ENCODE results near the gene P3H2.

Gene P3H2

DNA sequence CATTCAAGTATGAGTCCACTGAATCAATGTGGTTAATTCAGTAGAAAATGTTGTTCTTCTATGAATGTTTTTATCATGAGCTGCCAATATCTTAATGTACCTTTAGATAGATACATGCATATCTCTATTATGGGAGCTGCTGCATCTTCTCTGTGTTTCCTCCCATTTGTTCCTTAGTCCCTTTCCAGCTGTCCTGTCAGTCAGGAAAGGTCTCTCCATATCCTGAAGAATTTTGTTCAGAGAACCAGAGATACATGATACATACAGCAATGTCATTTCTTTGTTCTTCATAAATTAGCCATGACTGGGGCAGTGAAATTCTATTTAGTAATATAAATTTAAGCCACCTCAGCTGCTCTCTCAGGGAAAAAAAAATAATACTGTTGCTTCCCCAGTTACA, 103.7 kb downstream of the P3H2 start:
- no peak for DNase-seq (ENCODE audit: low spot score)

DNA sequence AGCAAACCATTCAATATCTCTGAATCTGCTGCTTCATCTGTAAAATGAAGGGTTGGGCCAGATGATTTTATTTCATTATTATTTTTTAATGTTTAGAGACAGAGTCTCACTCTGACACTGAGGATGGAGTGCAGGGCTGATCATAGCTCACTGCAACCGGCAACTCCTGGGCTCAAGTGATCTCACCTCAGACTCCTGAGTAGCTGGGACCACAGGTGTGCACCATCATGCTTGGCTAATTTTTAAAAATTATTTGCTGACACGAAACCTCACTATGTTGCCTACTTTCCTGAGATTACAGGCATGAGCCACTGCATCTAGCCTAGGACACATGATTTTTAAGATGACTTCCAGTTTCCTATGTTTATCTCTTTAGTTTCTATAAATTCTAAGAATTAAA, 105.8 kb downstream of the P3H2 start:
- DNase-seq (ENCODE audit: low spot score), result no peak

DNA sequence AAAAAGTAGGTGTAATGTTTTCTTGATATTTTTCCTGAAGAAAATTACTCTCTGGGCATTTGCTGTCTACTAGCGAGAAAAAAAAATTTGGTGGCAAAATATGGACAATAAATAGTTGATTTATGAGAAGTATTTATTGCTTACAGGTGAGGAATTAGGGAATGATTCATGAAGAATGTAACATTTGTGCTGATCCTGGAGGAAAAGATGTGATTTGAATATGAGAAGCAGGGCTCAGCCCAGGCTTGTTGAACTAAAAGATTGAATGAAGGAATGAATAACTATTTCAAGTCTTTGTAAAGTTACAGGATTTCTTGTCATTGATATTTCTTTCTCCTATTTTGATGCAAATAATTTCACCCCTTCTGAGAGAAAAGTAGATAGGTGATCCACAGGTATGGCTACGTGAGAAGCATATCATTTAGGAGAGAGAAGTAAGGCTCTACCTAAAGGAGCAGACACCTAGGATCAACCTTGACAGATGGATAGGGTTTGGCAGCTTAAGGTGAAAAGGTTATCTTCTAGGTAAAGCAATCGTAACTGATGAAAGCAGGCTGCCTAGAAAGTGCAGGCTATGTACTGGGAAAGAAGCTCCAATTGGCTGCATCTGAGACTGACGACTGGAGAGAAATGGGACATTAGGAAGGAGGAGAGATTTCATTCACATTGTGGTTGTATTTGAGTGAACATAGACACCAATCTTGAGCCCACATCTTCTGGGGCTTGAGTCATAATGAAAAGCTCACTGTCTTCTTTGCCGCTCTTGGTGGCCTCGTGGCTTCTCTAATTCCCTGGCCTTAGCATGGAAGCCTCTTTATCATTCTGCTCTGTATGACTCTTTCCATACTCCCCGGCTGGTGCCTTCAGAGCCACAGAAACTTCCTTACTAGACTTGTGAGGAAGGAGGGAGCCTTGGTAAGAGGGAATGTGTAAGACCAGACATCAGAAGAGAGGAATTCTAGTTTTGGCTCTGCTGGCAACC, 106.5 kb downstream of the P3H2 start:
- no peak for DNase-seq (ENCODE audit: low spot score)

DNA sequence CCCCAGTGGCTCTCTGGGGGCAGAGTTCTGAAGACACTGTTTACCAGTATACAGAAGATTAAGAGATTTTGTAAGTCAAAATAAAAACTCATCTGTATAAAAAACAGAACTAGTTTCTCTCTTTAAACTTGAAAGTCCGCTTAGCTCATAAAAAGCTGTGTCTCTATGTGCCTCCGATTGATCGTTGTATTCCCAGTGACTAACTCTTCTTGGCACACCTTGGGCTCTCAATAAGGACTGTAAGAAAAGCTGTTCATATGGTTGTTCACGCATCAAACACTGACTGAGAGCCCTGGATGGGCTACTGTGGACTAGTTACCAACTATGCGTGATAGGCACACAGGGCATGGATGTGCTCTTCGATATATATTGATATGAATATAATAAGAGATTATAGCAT, 107.9 kb downstream of the P3H2 start:
- no peak for DNase-seq (ENCODE audit: low spot score)

DNA sequence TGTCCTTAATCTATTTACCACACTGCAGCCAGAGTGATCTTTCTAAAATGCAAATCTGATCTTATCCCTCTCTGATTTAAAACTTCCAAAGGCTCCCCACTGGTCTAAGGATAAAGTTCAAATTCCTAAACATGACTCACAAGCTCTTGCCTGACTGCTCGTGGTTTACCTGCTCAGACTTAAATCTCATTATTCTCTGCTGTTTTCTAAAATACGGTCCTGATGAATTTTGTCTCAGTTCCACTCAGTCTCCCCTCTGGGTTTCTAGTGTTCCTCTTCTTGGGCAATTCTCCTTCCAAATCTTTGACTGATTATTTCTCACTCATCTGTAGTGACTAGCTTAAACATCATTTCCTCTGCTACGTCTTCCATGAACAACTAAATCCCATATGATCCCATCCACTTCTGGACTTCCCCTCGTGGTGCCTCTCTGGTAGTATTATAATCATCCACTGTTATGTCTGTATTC, 108.3 kb downstream of the P3H2 start:
- no peak for DNase-seq (ENCODE audit: low spot score)

DNA sequence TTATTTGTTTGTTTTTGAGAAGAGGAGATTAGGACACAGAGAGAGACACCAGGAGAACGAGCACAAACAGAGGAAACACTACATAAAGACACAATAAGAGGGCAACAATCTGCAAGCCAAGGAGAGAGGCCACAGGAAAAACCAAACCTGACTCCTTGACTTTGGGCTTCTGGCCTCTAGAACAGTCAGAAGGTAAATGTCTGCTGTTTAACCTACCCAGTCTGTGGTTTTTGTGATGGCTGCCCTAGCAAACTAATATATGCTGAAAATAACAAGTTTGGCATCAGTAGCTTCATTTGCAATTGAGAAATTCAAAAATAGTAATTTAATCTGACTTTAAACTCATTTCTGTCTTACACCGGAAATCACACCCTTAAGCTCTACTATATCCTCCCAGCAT, 110.2 kb downstream of the P3H2 start:
- DNase-seq (ENCODE audit: low spot score), result no peak

DNA sequence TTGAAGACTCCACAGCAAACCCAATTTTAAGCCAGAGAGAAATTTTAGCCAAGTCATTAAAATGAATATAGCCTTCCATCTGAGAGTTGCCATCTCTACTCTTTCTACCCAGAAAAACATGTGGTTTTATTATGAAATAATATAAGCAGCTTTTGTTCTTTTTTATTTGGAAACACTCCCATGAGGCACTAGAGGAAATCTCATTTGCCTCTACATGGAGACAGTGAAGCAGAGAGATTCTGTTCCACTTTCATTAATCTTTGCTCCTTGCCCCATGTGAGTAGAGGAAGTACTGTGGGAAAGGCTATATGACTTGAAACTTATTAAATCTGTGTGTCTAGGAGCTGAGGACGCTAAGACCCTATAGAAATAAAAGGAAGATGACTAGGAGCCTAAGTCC, 111.1 kb downstream of the P3H2 start:
- no peak for DNase-seq (ENCODE audit: low spot score)

DNA sequence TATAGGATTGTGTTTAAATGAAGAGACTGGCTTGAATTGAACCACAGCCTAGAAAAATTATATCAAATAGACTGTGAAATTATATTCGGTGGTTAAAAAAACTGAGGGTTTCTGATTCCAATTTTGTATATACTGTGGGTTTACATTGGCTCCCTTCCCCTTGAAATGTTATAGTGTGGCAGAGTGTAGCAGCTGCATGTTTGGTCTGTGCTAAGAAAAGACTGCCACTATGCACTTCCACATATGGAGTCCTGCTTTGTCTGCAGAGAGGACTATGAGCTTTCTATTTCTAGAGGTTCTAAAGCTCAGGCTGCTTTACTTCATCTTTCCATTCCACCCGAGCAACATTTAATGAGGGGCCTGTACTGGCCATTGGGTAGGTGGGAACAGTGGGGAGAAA, 112.3 kb downstream of the P3H2 start:
- DNase-seq (ENCODE audit: low spot score), result no peak

DNA sequence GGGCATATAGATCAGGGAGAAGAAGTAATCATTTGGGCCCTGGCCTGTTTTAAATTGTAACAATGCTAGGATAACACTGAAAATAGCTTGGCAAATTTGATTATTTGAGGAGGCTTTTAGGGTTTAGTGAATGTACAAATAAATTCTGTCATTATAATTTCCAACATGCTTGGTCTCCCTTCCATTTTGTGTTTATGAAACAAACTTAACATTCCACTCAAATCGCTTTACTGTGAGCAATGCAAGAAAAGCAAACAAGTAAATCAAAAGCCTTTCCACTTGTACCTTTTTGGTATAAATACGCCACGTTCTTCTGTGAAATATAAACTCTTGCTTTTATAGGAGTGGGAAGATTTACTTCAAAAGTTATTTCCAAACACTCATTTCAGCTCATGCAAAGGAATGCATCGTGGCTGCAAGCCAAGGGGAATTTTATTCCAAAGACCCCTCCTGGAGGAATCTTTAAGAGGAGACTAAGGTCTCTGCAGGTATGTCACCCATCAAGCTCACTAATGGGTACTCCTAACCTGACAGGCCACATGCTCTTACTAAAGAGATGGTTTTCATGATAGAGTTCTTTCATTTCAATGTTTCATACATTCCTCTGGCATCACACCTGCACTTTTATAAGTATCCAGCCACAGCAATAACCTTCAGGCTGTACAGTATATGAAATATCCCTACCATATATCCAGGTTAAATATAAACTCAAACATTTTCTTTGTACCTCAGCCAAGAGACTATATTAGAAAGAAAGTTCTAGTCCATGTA, 115.2 kb downstream of the P3H2 start:
- DNase-seq (ENCODE audit: low spot score), result no peak

DNA sequence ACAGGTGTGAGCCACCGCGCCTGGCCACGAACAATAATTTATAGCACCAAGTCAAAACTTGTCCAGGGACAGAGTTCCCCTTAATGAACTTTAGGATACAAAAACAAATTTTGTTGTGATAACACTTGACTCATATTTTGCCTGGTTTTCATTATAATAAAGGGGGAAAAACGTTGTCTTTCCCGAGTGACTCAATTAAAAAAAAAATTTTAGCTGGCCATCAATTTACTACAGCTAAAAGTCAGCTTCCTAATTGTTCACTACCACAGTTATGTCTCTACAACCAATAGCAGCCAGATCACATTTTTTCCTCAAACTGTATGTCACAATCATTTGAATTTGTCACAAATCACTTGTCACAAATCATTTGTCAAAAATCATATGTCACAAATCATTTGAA, 116.0 kb downstream of the P3H2 start:
- DNase-seq (ENCODE audit: low spot score), result no peak

DNA sequence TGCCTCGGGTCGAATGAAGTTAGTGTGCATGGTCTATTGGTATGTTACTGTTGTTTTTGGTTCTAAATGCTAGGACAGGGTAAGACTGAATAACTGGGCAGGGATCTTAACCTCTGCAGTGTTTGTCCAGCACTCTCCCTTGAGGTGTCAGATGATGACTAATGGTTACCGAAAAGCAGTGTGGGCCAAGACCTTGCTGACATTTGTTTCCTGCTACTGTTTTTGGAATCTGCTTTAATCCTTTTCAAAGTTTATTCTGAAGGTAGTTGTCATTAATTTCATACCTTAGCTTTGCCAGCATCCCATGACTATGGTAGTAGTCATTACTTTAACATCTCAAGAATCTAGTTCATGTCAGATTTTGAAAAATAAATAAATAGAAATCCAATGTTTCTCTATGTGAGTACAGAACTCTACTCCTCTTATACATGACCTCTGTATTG, 117.0 kb downstream of the P3H2 start:
- no peak for DNase-seq (ENCODE audit: low spot score)

DNA sequence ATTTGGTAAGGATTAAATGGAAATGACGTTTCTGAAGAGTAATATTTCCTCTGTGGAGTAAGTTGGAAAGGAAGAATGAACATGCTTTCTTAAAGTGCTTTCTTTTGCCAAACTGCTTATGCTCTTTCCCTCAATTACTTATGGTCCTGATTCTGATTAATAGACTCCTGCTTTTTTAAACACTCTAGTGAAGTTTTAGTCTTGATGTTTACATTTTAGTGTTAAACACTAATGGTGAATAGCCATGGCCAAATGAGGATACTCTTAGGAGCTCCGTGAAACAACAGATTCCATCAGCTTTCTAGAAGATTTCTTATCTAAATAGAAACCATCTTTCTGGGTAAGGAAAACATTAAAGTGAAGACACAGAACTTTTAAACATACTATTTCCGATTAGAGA, 117.6 kb downstream of the P3H2 start:
- DNase-seq (ENCODE audit: low spot score), result no peak

DNA sequence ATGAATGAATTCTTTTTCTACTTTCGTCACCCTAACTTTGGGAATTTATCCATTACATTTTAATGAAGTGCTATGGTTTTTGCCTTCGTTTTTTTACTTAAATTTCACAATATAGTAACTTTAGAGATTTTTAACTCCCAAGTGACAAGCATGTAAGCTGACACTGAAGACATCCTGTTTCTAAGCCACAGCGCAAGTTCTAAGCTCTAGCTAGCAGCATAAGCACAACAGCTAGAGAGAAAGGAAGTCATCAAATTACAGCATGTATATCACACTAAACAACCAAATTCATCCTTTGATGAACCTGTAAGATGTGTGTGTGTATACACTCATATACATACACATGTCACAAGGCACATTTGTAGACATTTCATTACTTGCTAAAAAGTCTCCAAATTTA, 119.3 kb downstream of the P3H2 start:
- DNase-seq (ENCODE audit: low spot score), result no peak

DNA sequence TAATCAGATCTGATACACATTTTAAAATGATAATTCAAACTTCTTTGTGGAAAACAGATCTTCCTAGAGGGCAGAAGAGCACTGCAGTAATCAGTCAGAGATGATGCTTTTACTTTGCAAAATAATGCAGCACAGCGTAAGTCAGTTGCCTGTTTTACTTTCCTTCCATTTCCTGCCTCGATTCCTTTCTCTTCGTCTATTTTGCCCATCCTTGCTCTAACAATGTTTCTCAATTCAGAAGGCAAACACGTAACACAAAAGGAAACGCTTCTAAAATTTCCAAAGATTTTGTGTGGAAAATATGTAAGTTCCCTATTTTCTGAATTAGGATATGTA, 119.9 kb downstream of the P3H2 start:
- no peak for DNase-seq (ENCODE audit: low spot score)

DNA sequence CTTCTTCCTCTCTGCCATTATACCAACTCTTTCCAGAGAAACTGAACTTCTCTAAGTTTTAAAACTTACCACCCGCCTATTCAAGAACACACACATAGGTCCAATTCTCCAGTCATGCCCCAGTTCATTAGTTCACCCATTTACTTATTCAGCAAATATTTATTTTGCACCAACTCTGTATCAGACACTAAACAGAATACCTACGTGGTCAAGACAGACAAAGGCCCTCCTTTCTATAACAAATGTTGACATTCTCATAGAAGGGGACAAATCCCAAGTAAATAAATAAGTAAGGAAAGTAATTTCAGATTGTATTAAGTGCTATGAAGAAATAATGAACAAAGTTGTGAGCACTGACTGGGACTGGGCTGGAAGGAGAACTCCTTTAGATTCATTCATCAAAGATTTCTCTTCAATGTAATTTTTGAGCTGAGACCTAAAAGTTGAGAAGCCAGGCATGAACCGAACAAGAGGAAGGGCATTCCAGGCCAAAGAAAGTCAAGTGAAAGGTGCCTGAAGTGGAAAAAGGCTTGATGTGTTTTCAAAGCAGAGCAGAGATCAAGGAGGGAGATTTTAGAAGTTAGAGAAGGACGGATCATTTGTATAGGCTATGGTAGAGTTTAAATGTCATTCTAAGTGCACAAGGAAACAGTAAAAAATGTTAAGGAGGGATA, 120.4 kb downstream of the P3H2 start:
- DNase-seq (ENCODE audit: low spot score), result no peak

DNA sequence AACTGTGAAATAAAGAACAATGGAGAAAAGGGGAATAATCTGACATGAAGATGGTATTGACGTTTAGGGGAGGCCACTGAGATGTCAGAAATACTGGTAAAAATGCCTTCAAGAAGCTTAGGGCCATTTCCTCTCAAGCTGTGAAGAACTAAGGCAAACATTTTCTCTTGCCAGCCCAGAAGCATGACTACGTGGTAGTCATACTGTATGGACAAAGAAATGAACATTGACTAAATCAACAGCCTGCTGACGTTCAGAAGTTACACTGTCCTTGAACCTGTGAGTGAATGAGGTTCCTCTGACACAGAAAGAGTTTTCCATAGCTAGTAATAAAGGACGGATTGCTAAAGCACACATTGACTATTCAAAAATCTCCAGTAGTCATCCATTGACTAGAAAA, 121.0 kb downstream of the P3H2 start:
- DNase-seq (ENCODE audit: low spot score), result no peak

DNA sequence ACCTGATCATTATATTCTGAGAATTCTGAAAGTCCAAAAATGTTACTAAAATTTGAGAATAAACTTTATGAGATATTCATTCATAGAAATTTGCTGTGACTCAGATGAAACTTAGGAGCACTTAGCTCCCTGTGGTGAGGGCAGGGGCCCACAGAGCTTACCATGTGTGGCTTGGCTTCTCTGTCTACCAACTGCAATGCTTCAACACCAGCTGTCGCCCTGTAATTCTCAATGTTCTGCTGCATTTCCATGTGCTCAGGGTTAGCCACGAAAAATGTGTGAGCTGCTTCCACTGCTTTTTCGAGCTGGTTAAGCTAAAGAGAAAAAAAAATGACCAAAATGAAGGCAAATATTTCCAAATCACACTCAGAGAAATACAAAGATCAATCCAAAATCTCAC, 125.6 kb downstream of the P3H2 start:
- DNase-seq (ENCODE audit: low spot score), result no peak

DNA sequence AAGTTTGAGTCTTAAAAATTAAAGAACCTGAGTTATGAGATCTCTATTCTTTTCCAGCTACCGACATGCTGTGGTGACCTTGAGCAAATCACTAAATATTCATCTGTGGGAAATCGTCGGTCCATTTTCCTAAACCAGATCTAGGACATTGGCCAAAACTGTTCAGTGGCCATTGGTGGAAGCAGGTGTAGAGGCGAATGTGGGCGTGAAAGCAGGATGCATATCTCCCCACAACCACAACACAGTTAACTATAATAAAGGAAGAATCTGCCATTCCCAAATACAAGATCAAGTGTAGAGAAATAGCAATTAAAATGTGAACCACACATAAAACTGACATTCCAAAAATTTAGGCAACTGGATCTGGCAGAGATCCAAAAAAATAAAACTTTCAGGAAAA, 129.9 kb downstream of the P3H2 start:
- no peak for DNase-seq (ENCODE audit: low spot score)

DNA sequence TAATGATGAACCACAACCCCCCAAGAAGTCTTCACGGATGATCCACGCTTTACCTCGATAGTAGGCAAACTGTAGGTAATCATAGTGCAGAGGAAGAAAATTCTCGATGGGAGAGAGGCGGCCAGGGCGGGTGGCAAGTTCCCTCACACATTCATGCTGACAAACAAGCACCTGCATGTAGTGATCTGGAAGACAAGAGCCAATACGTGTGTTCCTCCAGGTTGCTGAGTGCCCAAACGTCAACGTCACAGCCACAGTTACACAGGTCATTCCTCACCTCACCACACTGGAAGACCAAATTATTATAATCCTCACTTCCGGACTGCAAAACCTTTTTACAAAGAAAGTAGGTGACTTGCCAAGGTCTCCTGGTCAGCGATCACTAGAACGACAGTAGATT, 131.8 kb downstream of the P3H2 start:
- DNase-seq (ENCODE audit: low spot score), result no peak

DNA sequence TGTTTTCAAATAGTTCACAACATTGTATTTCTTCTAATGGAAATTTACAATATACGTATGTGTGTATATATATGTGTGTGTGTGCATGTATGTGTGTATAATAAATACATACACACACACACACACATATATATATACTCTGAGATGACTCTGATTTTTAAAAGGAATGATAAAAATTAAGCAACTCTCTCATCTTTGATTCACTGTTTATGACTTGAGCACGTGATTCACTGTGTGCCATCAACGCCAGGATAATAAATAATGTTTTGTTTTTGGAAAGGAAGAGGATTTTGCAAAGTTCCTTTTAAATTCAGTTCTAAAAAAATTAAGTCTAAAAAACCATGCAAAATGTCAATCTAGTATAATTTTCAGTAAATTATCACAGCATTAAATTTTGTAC, 132.4 kb downstream of the P3H2 start:
- no peak for DNase-seq (ENCODE audit: low spot score)

DNA sequence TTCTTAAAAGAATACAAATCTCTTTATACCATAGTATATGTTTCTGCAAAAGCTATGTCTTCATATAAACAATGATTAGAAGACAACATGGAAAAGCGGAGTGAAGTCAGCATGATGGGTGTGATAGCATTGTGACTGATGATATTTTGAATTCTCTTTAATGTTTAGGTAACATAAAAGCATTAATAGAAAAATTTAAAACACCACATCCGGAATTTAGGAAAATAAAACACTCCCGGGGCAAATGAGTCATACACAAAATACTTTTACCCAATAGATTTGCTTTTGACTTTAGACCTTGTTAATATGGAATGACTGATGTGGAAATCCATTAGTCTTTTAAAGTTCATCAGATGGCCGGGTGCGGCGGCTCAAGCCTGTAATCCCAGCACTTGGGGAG, 134.7 kb downstream of the P3H2 start:
- no peak for DNase-seq (ENCODE audit: low spot score)

DNA sequence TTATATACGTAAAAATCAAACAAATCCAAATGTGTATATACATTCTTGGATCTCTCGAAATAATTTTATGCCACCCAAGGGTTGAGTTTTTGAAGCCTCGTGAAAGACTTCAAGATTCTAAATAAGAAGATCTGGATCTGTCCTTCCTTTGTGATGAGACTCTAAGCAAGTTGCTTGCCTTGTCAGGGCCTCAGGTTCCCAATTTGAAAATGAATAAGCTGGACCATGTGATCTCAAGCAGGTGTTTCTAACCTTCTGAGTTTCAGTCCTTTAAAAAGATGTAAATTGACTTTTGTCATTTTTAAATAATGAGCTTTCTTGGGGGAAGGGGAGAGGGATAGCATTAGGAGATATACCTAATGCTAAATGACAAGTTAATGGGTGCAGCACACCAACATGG, 137.1 kb downstream of the P3H2 start:
- DNase-seq (ENCODE audit: low spot score), result no peak
